OCI-LY1 (cell line): ENCODE results near the gene GFOD1.
A peak's percentile ranks its signal among the peaks of the same experiment; 100 is the strongest.

Source experiments
- H2AFZ ChIP-seq: fragments of 200-600 bp; sonication (generic), shearing (Covaris generic); 2 replicates; pipeline ENCODE4 v1.6.0; 2014; ENCODE audit warnings: antibody characterized with exemption, mild to moderate bottlenecking, low read length
- H3F3A ChIP-seq: fragments of 200-600 bp; sonication (generic), shearing (Covaris generic); 2 replicates; pipeline ENCODE4 v1.6.0; 2014; ENCODE audit warnings: mild to moderate bottlenecking, antibody characterized with exemption, low read length, moderate library complexity; ENCODE audit not compliant: insufficient read depth
- H3K27ac ChIP-seq: fragments of 200-600 bp; sonication (generic); 2 replicates; pipeline ENCODE4 v1.5.1; 2014; ENCODE audit warnings: low read length, mixed run types, mild to moderate bottlenecking, low read depth; ENCODE audit not compliant: poor library complexity, severe bottlenecking
- H3K27me3 ChIP-seq: fragments of 200-600 bp; sonication (generic); 2 replicates; pipeline ENCODE4 v1.6.0; 2014; ENCODE audit warnings: antibody characterized with exemption, mild to moderate bottlenecking, low read length, moderate library complexity; ENCODE audit not compliant: insufficient read depth
- H3K36me3 ChIP-seq: fragments of 200-600 bp; sonication (generic); 2 replicates; pipeline ENCODE4 v1.6.1; 2014; ENCODE audit warnings: mild to moderate bottlenecking, antibody characterized with exemption, low read length, moderate library complexity, mixed read lengths; ENCODE audit not compliant: insufficient read depth
- H3K4me1 ChIP-seq: fragments of 200-600 bp; sonication (generic); 2 replicates; pipeline ENCODE4 v1.5.1; 2014; ENCODE audit warnings: mild to moderate bottlenecking, low read length, moderate library complexity; ENCODE audit not compliant: insufficient read depth, severe bottlenecking
- H3K4me2 ChIP-seq: fragments of 200-600 bp; sonication (generic), shearing (Covaris generic); 2 replicates; pipeline ENCODE4 v1.6.1; 2014; ENCODE audit warnings: low read length
- H3K4me3 ChIP-seq: fragments of 200-600 bp; sonication (generic); 2 replicates; pipeline ENCODE4 v1.5.1; 2014; ENCODE audit warnings: low read length, low read depth, mild to moderate bottlenecking, mixed read lengths; ENCODE audit not compliant: poor library complexity, severe bottlenecking
- H3K79me2 ChIP-seq: fragments of 200-600 bp; shearing (Covaris generic); 2 replicates; pipeline ENCODE4 v1.6.1; 2016; ENCODE audit warnings: mixed run types, low read length, mixed read lengths; ENCODE audit not compliant: insufficient read depth
- H3K9ac ChIP-seq: fragments of 200-600 bp; sonication (generic), shearing (Covaris generic); 2 replicates; pipeline ENCODE4 v1.6.1; 2014; ENCODE audit warnings: mild to moderate bottlenecking, low read length, mixed read lengths
- H3K9me2 ChIP-seq: fragments of 200-600 bp; sonication (generic), shearing (Covaris generic); 2 replicates; pipeline ENCODE4 v1.6.1; 2014; ENCODE audit warnings: low read depth, mild to moderate bottlenecking, low read length, mixed read lengths
- H3K9me3 ChIP-seq: fragments of 200-600 bp; shearing (Covaris generic); 2 replicates; pipeline ENCODE4 v1.6.1; 2014; ENCODE audit warnings: low read length, mixed read lengths
- H4K20me1 ChIP-seq: fragments of 200-600 bp; sonication (generic), shearing (Covaris generic); 2 replicates; pipeline ENCODE4 v1.6.0; 2016; ENCODE audit warnings: mild to moderate bottlenecking, low read length; ENCODE audit not compliant: insufficient read depth
- EZH2 ChIP-seq: fragments of 200-600 bp; sonication (generic), shearing (Covaris generic); IDR thresholded peaks from 2 replicates; pipeline ENCODE4 v1.8.0; 2017; ENCODE audit warnings: borderline replicate concordance, mixed run types, mild to moderate bottlenecking, antibody characterized with exemption, low read length, moderate library complexity, mixed read lengths
- TF ChIP-seq, protein P1 (sequence below): fragments of 200-600 bp; sonication (generic), shearing (Covaris generic); IDR thresholded peaks from 2 replicates; pipeline ENCODE4 v1.5.1; 2017; ENCODE audit warnings: mild to moderate bottlenecking, antibody characterized with exemption, low read length, moderate library complexity, mixed read lengths

GFOD1 gene

DNA sequence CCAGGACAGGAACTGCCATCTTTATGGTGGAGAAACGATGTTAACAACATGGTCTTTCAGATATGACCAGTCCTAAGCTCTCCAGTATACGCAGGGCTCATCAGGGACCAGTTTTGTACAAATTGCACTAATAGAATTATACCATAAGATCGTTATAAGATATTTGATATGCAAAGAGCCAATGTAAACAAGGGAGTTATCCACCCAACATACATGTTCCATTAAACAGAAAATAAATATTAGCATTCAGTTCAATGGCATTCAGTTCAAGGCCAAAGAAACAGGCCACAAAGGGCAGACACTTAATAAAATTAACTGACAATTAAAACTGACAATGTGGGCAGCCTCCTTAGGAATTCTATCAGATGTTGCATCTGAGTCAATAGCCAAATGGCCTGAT lies 2.6 kb downstream of the GFOD1 start:
- peaks cover 12% of the 10 kb centered on the region; the same call in 1 of the 2 replicates for H3K36me3 ChIP-seq
- no peaks in the 10 kb centered on the region for H3K9me2 ChIP-seq
- TF ChIP-seq, protein P1, sequence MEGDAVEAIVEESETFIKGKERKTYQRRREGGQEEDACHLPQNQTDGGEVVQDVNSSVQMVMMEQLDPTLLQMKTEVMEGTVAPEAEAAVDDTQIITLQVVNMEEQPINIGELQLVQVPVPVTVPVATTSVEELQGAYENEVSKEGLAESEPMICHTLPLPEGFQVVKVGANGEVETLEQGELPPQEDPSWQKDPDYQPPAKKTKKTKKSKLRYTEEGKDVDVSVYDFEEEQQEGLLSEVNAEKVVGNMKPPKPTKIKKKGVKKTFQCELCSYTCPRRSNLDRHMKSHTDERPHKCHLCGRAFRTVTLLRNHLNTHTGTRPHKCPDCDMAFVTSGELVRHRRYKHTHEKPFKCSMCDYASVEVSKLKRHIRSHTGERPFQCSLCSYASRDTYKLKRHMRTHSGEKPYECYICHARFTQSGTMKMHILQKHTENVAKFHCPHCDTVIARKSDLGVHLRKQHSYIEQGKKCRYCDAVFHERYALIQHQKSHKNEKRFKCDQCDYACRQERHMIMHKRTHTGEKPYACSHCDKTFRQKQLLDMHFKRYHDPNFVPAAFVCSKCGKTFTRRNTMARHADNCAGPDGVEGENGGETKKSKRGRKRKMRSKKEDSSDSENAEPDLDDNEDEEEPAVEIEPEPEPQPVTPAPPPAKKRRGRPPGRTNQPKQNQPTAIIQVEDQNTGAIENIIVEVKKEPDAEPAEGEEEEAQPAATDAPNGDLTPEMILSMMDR: no peak
- TF ChIP-seq EZH2: no peak
- H3F3A ChIP-seq: 0 out of 2 replicates have a peak, but pooled peaks cover 3% of the 10 kb centered on the region
- no peak overlapping the region for H2AFZ ChIP-seq
- no peaks in the 10 kb centered on the region for H3K9me3 ChIP-seq
- H3K4me1 ChIP-seq: peaks cover 59% of the 10 kb centered on the region
- H3K79me2 ChIP-seq: peaks cover 29% of the 10 kb centered on the region
- peak overlapping the region; percentile 89 for H3K4me3 ChIP-seq
- H3K9ac ChIP-seq: peak overlapping the region; percentile 70
- H3K4me2 ChIP-seq: peak overlapping the region; percentile 81
- H3K27ac ChIP-seq: peak overlapping the region; percentile 39
- H3K27me3 ChIP-seq: no peaks in the 10 kb centered on the region
- H4K20me1 ChIP-seq: no peaks in the 10 kb centered on the region

DNA sequence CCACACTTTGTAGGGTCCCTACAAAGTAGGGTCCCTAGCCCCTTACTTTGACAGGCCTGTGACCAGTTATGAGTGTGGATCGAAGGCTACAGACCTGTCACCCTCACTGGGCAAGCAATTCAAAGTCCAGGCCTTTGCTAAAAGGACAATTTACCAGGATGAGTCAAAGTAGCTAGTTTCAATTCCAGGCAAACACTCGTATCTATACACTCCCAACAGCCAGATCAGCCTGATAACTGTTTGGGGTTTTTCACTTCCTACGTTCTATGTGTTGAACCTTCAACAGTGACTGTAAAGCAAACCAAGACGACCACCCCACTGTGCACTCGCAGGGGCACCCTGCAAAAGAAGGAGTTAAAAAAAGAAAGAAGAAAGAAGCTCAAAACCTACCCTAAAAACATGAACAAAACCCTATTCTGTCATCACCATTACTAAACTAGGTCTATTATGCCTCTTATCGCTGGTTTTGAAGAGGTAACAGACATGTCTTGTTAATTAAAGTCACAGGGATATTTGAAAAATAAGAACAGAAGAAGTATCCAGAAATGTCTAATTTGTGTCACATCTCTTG lies 3.2 kb downstream of the GFOD1 start:
- H3K27me3 ChIP-seq: no peaks in the 10 kb centered on the region

DNA sequence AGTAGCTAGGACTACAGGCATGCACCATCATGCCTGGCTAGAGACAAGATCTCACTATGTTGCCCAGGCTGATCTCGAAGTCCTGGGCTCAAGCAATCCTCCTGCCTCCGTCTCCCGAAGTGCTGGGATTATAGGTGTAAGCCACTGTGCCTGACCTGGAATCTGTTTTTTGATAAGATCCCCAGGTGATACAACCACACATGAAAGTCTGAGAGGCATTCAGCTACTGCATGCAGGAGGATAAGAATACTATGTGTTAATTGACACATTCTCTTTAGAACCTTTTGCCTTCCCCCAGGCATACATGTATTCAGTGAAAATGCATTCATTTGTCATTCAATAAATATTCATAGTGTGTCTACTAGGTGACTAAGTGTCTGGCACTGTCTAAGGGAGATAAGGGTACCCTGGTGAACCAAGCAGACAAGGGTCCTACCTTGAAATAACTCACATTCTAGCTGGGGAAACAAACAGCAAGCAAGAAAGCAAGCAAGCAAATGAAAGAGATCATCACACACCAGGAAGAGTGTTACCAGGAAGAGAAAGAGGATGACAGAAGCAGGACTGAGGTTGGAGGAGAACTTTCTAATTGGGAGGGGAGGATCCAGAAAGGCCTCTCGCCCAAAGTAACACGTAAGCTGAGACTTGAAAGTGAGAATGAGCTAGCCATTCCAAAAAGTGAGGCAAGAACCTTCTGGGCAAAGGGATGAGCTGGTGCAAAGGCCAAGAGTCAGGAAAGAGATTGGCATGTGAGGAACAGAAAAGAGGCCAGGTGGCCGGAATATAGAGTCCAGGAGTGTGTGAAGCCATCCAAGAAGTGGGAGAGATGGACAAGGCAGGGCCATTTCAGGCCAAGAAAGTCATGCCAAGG lies 6.5 kb downstream of the GFOD1 start:
- no peak overlapping the region for H3K4me2 ChIP-seq
- no peak for TF ChIP-seq EZH2
- TF ChIP-seq, protein P1: no peak
- H4K20me1 ChIP-seq: no peaks in the 10 kb centered on the region

More for the DNA sequence above, 3.2 kb downstream of the GFOD1 start:
- H3K4me2 ChIP-seq: peak overlapping the region; percentile 81
- H3K9me2 ChIP-seq: no peaks in the 10 kb centered on the region
- H3K9ac ChIP-seq: peak overlapping the region; percentile 70
- 0 out of 2 replicates have a peak, but pooled peaks cover 3% of the 10 kb centered on the region for H3F3A ChIP-seq
- TF ChIP-seq, protein P1: no peak
- TF ChIP-seq EZH2: no peak
- H3K27ac ChIP-seq: peak overlapping the region; percentile 39
- no peak overlapping the region for H2AFZ ChIP-seq
- peaks cover 16% of the 10 kb centered on the region; the same call in 1 of the 2 replicates for H3K36me3 ChIP-seq
- no peaks in the 10 kb centered on the region for H4K20me1 ChIP-seq
- H3K9me3 ChIP-seq: no peaks in the 10 kb centered on the region
- peaks cover 65% of the 10 kb centered on the region for H3K4me1 ChIP-seq
- peak overlapping the region; percentile 89 for H3K4me3 ChIP-seq
- peaks cover 29% of the 10 kb centered on the region for H3K79me2 ChIP-seq

More for the DNA sequence above, 6.5 kb downstream of the GFOD1 start:
- peaks cover 33% of the 10 kb centered on the region for H3K36me3 ChIP-seq
- H3K79me2 ChIP-seq: peaks cover 39% of the 10 kb centered on the region
- peaks cover 3% of the 10 kb centered on the region; the same call in 1 of the 2 replicates for H3K9me3 ChIP-seq
- no peak overlapping the region for H3K4me3 ChIP-seq
- H2AFZ ChIP-seq: no peak overlapping the region
- no peaks in the 10 kb centered on the region for H3K27me3 ChIP-seq
- no peaks in the 10 kb centered on the region for H3K9me2 ChIP-seq
- H3K9ac ChIP-seq: no peak overlapping the region
- H3K4me1 ChIP-seq: peaks cover 64% of the 10 kb centered on the region
- 0 out of 2 replicates have a peak, but pooled peaks cover 3% of the 10 kb centered on the region for H3F3A ChIP-seq
- peak overlapping the region; percentile 72 for H3K27ac ChIP-seq
